NCI-H187 treated with DMSO at 0.1 percent for 48 hours (cell line): Measurements from ENCODE around the gene SCAPER.

ENCODE experiments used
- DNase-seq: peaks from one replicate; lab custom pipeline; 2025; lab: John Stamatoyannopoulos, UW

The SCAPER gene, protein sequence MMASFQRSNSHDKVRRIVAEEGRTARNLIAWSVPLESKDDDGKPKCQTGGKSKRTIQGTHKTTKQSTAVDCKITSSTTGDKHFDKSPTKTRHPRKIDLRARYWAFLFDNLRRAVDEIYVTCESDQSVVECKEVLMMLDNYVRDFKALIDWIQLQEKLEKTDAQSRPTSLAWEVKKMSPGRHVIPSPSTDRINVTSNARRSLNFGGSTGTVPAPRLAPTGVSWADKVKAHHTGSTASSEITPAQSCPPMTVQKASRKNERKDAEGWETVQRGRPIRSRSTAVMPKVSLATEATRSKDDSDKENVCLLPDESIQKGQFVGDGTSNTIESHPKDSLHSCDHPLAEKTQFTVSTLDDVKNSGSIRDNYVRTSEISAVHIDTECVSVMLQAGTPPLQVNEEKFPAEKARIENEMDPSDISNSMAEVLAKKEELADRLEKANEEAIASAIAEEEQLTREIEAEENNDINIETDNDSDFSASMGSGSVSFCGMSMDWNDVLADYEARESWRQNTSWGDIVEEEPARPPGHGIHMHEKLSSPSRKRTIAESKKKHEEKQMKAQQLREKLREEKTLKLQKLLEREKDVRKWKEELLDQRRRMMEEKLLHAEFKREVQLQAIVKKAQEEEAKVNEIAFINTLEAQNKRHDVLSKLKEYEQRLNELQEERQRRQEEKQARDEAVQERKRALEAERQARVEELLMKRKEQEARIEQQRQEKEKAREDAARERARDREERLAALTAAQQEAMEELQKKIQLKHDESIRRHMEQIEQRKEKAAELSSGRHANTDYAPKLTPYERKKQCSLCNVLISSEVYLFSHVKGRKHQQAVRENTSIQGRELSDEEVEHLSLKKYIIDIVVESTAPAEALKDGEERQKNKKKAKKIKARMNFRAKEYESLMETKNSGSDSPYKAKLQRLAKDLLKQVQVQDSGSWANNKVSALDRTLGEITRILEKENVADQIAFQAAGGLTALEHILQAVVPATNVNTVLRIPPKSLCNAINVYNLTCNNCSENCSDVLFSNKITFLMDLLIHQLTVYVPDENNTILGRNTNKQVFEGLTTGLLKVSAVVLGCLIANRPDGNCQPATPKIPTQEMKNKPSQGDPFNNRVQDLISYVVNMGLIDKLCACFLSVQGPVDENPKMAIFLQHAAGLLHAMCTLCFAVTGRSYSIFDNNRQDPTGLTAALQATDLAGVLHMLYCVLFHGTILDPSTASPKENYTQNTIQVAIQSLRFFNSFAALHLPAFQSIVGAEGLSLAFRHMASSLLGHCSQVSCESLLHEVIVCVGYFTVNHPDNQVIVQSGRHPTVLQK (N-terminal part only)

DNA sequence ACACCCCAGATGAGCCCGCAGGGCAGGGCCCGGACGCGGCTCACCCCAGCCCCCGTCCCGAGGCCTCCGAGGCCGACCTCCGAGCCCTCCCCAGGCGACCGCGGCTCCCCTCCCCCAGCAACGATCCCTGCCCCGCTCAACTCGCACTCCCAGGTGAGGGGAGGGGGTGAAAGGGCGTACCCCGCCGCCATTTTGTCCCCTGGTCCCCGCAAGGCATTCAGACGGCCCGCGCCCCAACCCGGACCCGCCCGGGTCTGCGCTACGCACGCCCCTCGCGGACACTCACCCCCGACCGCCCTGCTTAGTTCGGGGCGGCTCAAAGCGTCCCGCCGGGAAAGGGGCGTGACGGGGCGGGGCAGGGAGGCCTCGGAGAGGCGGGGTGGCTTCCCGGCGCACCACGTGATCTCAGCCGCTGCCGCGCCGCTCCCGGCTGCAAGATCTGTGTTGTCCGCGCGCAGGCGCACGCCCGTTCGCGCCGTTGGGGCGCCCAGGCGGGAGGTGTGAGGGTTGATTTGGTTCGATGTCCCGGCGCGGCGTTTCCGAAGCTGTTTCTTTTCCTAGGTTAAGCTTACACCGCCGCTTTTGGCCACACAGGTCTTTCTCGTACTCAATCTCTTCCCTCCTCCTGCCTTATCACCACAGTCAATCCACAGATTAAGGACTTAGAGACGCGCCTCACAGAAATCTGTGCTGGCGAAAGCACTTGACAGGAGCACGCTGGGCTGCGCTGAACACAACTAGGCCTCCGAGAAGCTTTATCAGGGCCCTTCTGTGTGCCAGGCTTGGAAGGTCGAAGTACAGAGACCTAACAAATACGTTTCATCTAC lies at the start of gene SCAPER:
SCAPER (minus strand) TSS at position 328 of the 827 bp plus-strand sequence. CDS start 21,523 bp downstream, outside the sequence.
- DNase-seq, result no peak

DNA sequence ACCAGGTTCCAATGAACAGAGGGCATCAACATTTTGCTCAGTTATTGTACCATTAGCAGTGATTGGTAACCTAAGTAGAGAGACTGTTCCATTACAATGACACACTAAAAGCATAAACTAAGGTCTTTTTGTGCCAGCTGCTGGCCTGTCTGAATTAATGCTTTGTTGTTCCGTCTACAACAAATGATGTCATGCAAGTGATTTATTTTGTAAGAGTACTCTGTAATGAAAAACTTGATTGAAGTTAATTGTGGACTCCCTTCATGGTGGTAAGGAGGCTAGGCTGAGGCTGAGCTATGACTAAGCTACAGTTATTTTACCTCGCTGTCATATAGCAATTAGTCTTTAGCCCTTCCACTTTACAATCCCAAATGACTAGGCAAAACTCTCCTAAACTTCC lies 49.6 kb upstream of the SCAPER start:
- DNase-seq, result no peak

DNA sequence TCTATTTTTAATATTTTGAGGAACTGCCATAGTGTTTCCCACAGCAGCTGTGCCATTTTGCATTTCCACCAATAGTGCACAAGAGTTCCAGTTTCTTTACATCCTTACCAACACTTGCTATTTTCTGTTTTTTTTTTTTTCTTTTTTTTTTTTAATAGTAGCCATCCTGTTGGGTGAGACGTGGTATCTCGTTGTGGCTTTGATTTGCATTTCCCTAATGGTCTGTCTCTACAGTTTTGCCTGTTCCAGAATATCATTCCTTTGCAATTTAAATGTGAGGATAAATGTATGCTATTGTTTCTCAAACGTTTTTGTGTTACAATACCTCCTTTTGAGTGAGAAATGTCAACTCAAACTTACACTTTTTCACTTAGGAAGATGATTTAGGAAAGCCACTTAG lies 48.8 kb upstream of the SCAPER start:
- no peak for DNase-seq

DNA sequence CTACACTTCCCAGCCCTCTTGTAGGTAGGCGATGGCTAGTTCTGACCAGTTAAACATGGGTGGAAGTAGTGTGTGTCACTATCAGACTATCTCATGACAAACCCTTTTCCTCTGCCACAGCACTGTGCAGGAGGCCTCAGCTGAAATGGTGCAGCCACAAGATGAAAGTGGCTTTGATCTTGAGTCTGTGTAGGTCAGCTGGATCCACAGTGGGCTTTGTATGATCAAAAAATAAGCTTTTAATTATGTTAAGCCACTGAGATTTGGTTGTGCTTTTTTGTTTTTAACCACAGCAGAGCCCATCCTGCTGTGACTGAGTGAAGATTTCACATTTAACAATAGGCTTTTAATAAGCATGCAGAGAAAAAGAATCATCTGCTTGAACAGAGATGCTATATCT lies 46.1 kb upstream of the SCAPER start:
- no peak for DNase-seq

DNA sequence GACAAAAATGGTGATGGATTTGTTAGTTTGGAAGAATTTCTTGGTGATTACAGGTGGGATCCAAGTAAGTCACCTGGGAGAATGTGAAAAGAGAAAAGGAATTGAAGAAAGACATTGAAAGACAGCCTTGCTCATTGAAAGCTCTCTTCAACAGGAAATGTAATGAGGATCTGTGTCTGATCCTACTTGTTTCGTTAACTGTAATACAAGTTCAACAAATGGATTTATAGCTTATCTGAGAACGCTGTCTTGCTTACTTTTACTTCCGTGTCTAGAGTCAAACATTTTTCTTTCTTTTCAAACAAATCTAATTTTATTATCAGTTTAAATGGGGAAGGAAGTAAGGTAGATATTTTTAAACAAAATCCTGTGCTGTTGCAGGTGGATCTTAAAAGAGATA lies 42.3 kb upstream of the SCAPER start:
- DNase-seq, result no peak

DNA sequence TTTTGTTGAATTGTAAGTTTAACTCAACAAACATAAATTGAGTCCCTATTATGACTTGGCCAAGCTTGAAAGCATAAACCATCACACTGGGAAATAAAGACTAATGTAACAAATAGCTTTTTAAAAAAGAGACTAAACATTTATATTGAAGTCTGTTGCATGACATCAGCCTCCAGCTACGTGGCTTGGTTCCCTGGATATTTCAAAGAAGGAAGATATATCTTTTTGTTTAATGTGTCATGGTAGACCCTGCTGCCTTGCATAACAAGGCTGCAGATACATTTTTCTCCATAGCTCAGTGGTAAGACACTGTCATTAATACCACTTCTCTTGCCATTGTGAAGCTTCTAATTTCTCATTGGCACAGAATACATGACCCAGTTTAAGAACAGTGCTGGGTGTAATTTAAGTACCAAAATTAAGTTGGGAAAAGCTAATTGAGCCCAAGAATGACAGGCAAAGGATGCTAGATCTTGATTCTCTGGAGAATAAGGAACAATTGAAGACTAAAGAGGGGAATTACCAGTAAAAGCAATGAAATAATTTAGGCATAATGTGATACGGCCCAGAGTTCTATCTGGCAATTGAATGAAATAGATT lies 40.5 kb upstream of the SCAPER start:
- no peak for DNase-seq

DNA sequence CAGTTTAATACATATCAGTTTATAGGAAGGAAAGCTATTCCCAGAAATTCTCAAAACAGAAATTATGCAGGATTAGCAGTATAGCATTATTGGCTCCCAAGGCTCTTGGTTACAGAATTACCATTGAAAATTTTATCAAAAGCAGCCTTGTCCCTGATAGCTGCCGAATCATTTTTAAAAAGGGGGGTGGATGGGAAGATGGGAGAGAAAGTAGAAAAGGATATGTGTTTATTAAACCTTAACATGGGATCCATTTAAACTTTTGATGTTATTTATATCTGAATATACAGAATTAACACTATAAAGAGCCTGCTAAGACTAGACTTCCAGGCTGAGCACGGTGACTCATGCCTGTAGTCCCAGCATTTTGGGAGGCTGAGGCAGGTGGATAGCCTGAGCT lies 37.2 kb upstream of the SCAPER start:
- DNase-seq, result no peak

DNA sequence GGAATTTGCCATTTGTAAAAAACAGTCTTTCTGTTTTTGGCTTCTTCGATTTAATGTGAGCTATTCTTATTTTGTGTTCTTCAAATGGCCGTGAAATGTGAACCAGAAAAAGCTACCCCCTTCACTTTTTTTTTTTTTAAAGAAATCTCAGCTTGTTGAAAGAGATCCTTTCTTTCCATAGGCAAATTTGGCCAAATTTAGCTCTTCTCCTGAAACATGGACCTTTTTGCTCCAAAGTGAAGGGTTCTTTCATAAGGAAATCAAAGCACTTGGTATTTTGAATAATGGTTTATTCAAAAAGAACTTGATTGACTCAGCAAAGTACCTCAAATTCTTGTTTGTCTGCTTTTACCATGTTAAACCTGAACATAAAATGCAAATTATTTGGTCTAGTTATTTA lies 36.5 kb upstream of the SCAPER start:
- no peak for DNase-seq

DNA sequence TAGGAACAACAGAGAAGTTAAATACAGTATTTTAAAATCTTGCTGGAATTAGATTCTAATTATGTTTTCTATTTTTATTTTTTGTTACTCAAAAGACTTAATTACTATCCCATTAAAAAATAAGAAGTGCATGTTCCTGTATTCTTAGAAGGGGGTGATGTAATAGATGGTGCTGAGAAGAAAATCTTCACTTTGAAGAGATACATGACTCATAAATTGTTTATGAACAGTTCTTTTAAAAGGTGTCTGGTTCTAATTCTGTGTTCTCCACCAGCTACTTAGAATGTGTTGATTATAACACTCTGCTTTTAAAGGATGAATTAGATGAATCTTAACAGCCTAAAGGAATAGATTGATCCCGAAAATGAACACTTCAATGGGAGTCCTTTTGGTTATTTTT lies 34.6 kb upstream of the SCAPER start:
- no peak for DNase-seq

DNA sequence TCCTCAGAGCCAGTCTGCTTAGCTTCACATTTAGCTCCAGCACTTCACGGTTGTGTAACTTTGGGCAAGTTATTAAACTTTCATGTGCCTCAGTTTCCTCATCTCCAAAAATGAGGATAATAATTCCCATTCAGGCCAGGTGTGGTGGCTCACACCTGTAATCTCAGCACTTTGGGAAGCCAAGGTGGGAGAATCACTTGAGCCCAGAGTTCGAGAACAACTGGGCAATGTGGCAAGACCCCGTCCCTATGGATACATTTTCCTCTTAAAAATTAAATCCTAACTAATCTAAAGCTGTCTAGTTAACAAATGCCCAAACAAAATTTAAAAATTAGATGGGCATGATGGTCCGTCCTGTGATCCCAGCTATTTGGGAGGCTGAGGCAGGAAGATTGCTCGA lies 33.6 kb upstream of the SCAPER start:
- DNase-seq, result no peak

DNA sequence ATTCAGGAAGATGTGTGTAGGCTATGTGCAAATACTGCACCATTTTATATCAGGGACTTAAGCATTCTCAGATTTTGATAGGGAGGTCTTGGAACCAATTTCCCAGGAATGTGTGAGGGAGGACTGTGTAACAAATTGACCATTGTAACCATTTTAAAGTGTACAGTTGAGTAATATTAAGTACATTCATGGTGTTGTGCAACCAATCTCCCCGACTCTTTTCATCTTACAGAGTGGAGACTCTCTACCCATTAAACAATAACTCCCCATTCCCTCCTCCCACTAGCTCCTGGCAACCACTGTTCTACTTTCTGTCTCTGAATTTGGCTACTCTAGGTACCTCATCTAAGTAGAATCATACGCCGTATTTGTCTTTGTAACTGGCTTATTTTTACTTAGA lies 31.5 kb upstream of the SCAPER start:
- DNase-seq, result no peak

DNA sequence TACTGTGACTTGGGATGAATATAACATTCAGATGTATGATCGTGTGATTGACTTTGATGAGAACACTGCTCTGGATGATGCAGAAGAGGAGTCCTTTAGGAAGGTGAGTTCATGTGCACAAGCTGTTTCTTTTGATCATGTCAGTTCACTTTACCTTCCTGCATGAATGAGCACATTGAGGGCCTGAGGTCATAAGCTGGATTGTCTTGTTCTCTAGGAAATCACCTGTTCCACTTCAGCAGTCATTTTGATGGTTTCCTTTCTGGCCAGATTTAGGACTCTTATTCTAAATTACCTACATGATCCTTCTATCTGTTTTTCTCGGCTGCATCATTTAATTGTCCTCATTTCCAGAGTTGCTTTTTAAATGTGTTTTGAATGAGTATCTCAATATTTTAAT lies 30.5 kb upstream of the SCAPER start:
- no peak for DNase-seq

DNA sequence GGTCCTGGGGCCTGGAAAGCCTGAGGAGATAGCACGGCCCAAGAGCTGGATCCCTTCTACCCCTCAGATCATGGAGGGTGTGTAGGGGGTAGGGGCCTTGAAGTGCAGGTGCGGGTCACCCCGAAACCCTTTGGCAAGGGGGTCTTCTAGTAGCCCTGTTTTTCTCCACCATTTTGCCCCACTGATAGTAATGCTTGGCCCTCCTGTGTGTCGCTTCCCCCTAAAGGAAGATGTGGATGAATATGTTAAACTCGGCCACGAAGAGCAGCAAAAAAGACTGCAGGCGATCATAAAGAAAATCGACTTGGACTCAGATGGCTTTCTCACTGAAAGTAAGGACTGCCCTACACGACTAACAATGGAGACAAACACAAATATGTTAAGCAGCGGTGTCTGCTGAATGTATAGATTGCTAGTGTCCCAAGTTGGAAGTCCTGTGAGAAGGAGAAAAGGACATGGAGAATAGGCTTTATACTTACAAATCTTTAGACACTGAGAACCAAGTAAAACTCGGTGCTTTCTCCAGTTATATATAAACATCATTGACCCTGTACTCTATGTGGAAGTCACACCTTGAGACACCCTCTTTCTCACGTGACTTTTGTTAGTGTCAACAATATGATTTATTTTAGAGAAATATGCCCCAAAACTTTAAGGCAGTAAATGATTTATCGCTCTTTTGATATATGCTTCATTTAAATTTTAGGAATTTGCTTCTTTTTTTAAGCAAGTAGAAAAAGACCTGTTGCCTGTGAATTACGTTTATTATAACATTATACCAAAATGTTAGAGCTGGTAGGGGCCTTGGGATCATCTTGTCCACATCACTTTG lies 27.2 kb upstream of the SCAPER start:
- no peak for DNase-seq

DNA sequence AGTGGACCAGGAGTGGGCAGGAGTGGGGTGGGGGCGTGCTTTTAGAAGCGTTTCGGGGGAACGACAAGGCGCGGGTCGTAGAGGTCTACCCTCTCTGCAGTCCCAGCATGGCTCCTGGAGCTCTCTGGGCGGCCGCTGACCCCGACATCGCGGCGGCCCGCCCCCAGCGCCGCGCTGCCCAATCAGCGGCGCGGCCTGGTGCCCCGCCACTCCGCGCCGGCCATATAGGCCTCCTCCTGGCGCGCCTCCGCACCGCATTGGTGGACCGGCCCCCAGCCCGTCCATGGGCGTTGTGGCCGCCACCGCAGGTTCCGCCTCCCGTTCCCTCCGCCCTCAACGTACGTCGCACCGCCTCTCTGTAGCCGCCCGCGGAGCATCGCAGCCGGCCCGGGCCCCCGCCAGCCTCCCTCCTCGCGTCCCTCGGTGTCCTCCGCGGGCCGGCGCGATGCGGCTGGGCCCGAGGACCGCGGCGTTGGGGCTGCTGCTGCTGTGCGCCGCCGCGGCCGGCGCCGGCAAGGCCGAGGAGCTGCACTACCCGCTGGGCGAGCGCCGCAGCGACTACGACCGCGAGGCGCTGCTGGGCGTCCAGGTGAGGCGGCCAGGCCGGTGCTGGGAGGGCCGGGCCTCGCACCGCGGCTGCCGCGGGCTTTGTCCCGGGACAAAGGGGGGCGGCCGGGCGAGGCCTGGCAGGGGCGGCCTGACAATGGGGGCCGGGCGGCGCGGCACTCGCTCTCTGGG lies 26.4 kb upstream of the SCAPER start, which contains the start of gene RCN2:
RCN2 (plus strand) TSS at position 353 of the 738 bp plus-strand sequence; CDS start at position 446, 93 bp downstream.
- peak; percentile 22 for DNase-seq

DNA sequence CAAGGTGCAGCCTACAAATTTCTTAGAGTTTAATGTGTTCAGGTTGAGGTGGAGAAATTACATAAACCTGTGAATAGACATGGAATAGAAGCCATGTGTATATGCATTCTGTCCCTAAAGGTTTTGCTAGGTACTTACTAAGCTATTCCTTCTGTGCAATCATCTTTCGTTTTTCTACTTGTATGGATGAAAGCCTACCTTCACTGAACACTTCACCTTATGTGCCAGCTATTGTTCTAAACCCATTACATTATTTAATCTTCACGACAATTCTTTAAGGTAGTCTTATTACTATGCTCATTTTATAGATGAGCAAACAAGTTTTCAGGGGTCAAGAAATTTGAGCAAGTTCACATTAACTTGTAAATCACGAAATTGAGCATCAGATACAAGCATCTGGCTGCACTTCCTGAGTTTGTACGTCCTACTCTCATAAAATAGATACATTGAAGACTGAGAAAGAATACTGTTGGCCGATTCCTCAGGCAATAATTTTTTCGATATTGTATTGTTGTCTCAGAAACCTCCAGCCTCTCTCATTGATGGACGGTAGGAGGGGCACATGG lies 25.8 kb upstream of the SCAPER start:
- DNase-seq, result no peak

DNA sequence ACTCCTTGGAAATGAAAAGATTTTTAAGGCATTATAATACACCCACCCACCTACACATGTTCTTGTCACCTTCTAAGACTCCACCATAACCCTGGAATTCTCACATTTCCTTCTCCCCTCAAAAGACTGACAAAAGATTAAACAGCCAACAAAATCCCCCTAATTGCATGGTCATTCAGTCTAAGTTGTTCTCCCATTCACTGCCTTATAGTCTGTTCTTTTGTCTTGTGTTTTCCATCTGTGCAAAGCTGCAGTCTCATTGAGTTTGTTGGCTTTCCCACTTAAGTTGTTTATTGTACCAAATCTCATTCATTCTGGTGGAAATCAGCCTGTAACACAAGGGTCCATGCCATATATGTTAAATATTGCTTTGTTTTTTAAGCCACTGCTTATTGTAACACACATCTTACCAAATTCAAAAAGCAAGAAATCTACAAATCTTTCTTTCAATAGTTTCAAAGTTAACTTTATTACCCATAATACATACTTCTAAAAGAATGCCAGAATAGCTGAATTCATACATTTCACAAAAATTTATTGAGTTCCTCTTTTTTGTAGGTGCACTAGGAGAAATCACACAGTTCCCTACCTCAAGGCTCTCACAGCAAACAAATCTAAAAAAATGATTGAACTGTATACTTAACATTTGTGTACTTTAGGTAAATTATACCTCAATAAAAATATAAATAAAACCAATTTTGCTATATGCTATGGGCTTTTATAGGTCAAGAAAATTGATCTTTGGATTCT lies 24.0 kb upstream of the SCAPER start:
- DNase-seq, result no peak

DNA sequence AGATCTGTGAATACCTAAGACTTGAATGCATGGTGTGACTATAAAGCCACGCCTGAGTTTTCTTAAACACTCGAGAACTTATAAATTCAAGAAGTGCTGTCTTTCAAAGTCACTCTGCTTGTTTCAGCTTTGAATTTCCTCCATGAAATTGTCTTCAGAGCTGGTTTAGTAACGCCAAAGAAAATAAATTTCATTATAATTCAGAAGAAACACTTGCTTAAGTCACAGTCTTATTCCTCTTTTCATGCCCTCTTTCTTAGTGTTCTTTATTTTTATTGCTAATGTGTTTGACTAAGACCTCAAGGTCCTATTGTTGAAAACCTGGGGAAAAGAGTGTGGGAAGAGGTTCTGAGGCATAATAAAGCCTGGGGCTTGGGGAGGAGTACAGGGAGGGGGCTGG lies 23.1 kb upstream of the SCAPER start:
- DNase-seq, result no peak

DNA sequence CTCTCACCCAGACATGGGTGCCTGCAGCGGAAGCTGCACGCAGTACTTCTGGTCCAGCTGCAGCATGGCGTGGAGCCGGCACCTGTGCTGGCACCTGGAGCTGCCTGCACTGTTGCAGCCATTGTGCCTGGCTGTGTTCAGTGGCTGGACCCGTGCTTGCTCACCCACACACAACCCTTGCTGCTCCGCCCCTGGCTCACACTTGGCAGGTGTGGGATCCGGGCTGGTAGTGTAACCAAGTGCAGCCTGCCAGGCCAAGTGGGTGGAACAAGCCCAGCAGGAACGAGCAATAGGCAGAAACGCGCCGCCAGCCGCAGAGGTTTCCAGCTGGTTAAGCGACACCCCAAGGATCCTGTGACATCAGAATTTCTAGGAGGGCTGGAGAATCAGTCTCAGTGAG lies 11.2 kb upstream of the SCAPER start:
- no peak for DNase-seq
